K562 (cell line): ENCODE data around the gene CDH18. TPM values are rescaled to one million over a fixed set of nuclear protein-coding genes. Genes with fewer than 3 reads are reported as not detected.

ENCODE experiments used
- ATAC-seq: fragments of 200-7000 bp; cut with Tn5 transposase; 3 replicates; pipeline ENCODE4 v1.9.1; 2020; ENCODE audit warnings: moderate library complexity
- BruUV-seq: library from RNA; stranded (reverse); fragments of 400-500 nt; replicated peaks from 2 replicates; lab custom pipeline; 2021; lab: Mats Ljungman, UMichigan
- CTCF ChIA-PET: fragments of 300-600 bp; formaldehyde crosslinking; extraction: SDS; loops from one replicate; lab custom pipeline; 2021; ENCODE audit warnings: low intra/inter-chr PET ratio; lab: Yijun Ruan, JAX
- POLR2A ChIA-PET: fragments of 300-600, 350-650 bp; sonication (Branson Sonifier 250); formaldehyde crosslinking; extraction: SDS; loops from one replicate; lab custom pipeline; 2021; ENCODE audit warnings: antibody characterized with exemption, inconsistent platforms; lab: Yijun Ruan, JAX
- DNase-seq, 4 experiments: peaks; one replicate each; pipeline versions ENCODE4 v3.0.0 to v3.0.0-alpha.2; 2011 to 2018; ENCODE audit warnings: low spot score in 3 of 4, mixed read lengths in 3 of 4; ENCODE audit errors: extremely low read depth in 1 of 4
- FAIRE-seq: peaks from 2 replicates; lab custom pipeline; 2011; peaks lifted over from hg19 to GRCh38; lab: Jason Lieb, UNC
- H2AFZ ChIP-seq: 2 replicates; pipeline ENCODE4 v1.6.0; 2011; ENCODE audit warnings: low read depth, low read length, control low read depth, inconsistent platforms
- H3K27ac ChIP-seq: fragments of 200-600 bp; 3 replicates; pipeline ENCODE4 v1.8.0; 2011; ENCODE audit warnings: low read depth, mild to moderate bottlenecking, control low read depth, inconsistent platforms, low read length, moderate library complexity, mixed read lengths; ENCODE audit errors: extremely low read depth
- H3K27me3 ChIP-seq, 2 experiments: fragments of 300-600 bp in 1 of 2; 2 replicates in 1 of 2; 3 replicates in 1 of 2; pipeline versions ENCODE4 v1.6.0 to v1.8.0; 2011; ENCODE audit warnings: inconsistent platforms in 2 of 2, low read length in 2 of 2, mild to moderate bottlenecking in 1 of 2, mixed read lengths in 1 of 2, moderate library complexity in 1 of 2; ENCODE audit not compliant: control insufficient read depth in 2 of 2, insufficient read depth in 2 of 2
- H3K36me3 ChIP-seq: fragments of 300-600 bp; 3 replicates; pipeline ENCODE4 v1.8.0; 2011; ENCODE audit warnings: mild to moderate bottlenecking, low read length, inconsistent platforms; ENCODE audit not compliant: control insufficient read depth, insufficient read depth
- H3K4me1 ChIP-seq, 2 experiments: fragments of 200-600 bp in 1 of 2; replicated peaks in 1 of 2; 2 replicates in 1 of 2; 3 replicates in 1 of 2; pipeline versions ENCODE4 v1.5.1 to v1.8.0; 2011; ENCODE audit warnings: inconsistent platforms in 2 of 2, low read length in 2 of 2, mild to moderate bottlenecking in 1 of 2, mixed read lengths in 1 of 2, moderate library complexity in 1 of 2; ENCODE audit not compliant: control insufficient read depth in 2 of 2, insufficient read depth in 2 of 2
- H3K4me2 ChIP-seq: 2 replicates; pipeline ENCODE4 v1.6.1; 2011; ENCODE audit warnings: low read length, control low read depth, inconsistent platforms, mixed read lengths; ENCODE audit not compliant: insufficient read depth
- H3K4me3 ChIP-seq: fragments of 200-600 bp; sonication (generic), shearing (Covaris generic); 2 replicates; pipeline ENCODE4 v1.5.1; 2016; ENCODE audit warnings: control low read depth, inconsistent platforms
- H3K79me2 ChIP-seq: fragments of 200-600 bp; 3 replicates; pipeline ENCODE4 v1.8.0; 2011; ENCODE audit warnings: low read length, inconsistent platforms; ENCODE audit not compliant: control insufficient read depth, insufficient read depth
- H3K9ac ChIP-seq, 2 experiments: 2 replicates each; pipeline versions ENCODE4 v1.6.0 to v1.6.1; 2011; ENCODE audit warnings: low read depth in 2 of 2, low read length in 2 of 2, control low read depth in 1 of 2, inconsistent platforms in 1 of 2, mild to moderate bottlenecking in 1 of 2, mixed read lengths in 1 of 2; ENCODE audit not compliant: insufficient read depth in 1 of 2
- H3K9me1 ChIP-seq: one replicate; pipeline ENCODE4 v1.6.0; 2011; ENCODE audit warnings: inconsistent platforms, mild to moderate bottlenecking, low read length, moderate library complexity; ENCODE audit not compliant: control insufficient read depth, insufficient read depth
- H3K9me3 ChIP-seq: replicated peaks from 2 replicates; pipeline ENCODE4 v1.5.1; 2011; ENCODE audit warnings: low read depth, low read length, inconsistent platforms; ENCODE audit not compliant: control insufficient read depth, insufficient read depth
- H4K20me1 ChIP-seq: replicated peaks from 2 replicates; pipeline ENCODE4 v1.6.1; 2011; ENCODE audit warnings: low read length, inconsistent platforms, mixed read lengths; ENCODE audit not compliant: control insufficient read depth, insufficient read depth
- FOSL1 ChIP-seq: fragments of 200-800 bp; sonication (Bioruptor generic); conservative IDR thresholded peaks from 2 replicates; pipeline ENCODE4 v1.6.1; 2016; ENCODE audit warnings: missing genetic modification characterization, missing compliant biosample characterization
- TAF15 ChIP-seq: fragments of 200-400 bp; formaldehyde crosslinking; IDR thresholded peaks from 2 replicates; pipeline ENCODE4 v1.6.1; 2017; ENCODE audit warnings: mild to moderate bottlenecking, low read depth, low read length, moderate library complexity
- WGBS: fragments of 100-300 bp; shearing (Covaris generic); methylation state at CpG from one replicate; pipeline ENCODE4 v1.1.6; 2016; ENCODE audit warnings: low coverage, mixed read lengths; ENCODE audit not compliant: insufficient coverage; ENCODE audit errors: missing lambda C conversion rate; 5-methylcytosine and 5-hydroxymethylcytosine counted together
- in situ Hi-C: fragments of 300-500 bp; cut with MboI; formaldehyde crosslinking; loops from 4 replicates; pipeline ENCODE4 v1.15.0; 2018; ENCODE audit warnings: inconsistent platforms, mixed read lengths
- intact Hi-C: fragments of 100-400 bp; cut with micrococcal nuclease; formaldehyde crosslinking; loops from 2 replicates; pipeline ENCODE4 v1.14.2; 2022
- polyA plus RNA-seq, 8 experiments: library from polyadenylated mRNA; depleted of rRNA in 4 of 8; stranded (reverse) in 5 of 8; unstranded in 3 of 8; fragments of >200 nt; fragmentation: Nextera tagmentation in 2 of 8; fragmentation: Illumina TruSeq in 1 of 8; extraction: Ambion mirVana in 2 of 8; extraction: Trizol in 1 of 8; gene quantifications; 2 replicates each; pipeline versions ENCODE4 v1.2.1 to v1.2.3, GENCODE V29; 2011 to 2014; ENCODE audit warnings: inconsistent platforms in 1 of 8, missing spikeins in 1 of 8
- total RNA-seq, 7 experiments: library from RNA; depleted of rRNA in 6 of 7; stranded (reverse); fragments of >200 nt in 6 of 7; fragmentation: Illumina TruSeq in 2 of 7; extraction: Trizol in 2 of 7; gene quantifications; 2 replicates each; pipeline versions ENCODE4 v1.2.1 to v1.2.3, GENCODE V29; 2011 to 2021; ENCODE audit warnings: low replicate concordance in 1 of 7
- TF ChIP-seq, protein P1 (sequence below), 2 experiments: IDR thresholded peaks; 2 replicates each; pipeline ENCODE4 v1.6.1; 2012; ENCODE audit warnings: improper control_type of control experiment in 2 of 2, low read depth in 2 of 2, low read length in 2 of 2, borderline replicate concordance in 1 of 2

The CDH18 gene
- total and polyA plus RNA-seq, 9 of the 15 experiments (the other 6 are each of a cell fraction or from before 2014, with no cell fraction given): 0.18 to 1.4 (median 0.31) TPM

- in situ Hi-C loops: no loop called here
- 3% methylated on average over 8 of the region's 8 CpGs for WGBS
- no peak overlapping the region for H3K27ac ChIP-seq
- CTCF ChIA-PET: no interaction called here
- no peak for ATAC-seq
- FAIRE-seq: no peak
- no peak overlapping the region for H3K4me3 ChIP-seq
- no peaks in the 10 kb centered on the region for H3K36me3 ChIP-seq
- DNase-seq: no peak
- H3K9ac ChIP-seq: no peak overlapping the region
- POLR2A ChIA-PET: no interaction called here
- BruUV-seq: no TSS peak
- no peaks in the 10 kb centered on the region for H3K27me3 ChIP-seq
- no peak overlapping the region for H2AFZ ChIP-seq
- no peaks in the 10 kb centered on the region for H3K4me1 ChIP-seq
- no peaks in the 10 kb centered on the region for H3K79me2 ChIP-seq
- no peaks in the 10 kb centered on the region for H3K9me3 ChIP-seq
- TF ChIP-seq TAF15 (no peak), FOSL1 (tag) (peak; percentile 53)
- TF ChIP-seq, protein P1, sequence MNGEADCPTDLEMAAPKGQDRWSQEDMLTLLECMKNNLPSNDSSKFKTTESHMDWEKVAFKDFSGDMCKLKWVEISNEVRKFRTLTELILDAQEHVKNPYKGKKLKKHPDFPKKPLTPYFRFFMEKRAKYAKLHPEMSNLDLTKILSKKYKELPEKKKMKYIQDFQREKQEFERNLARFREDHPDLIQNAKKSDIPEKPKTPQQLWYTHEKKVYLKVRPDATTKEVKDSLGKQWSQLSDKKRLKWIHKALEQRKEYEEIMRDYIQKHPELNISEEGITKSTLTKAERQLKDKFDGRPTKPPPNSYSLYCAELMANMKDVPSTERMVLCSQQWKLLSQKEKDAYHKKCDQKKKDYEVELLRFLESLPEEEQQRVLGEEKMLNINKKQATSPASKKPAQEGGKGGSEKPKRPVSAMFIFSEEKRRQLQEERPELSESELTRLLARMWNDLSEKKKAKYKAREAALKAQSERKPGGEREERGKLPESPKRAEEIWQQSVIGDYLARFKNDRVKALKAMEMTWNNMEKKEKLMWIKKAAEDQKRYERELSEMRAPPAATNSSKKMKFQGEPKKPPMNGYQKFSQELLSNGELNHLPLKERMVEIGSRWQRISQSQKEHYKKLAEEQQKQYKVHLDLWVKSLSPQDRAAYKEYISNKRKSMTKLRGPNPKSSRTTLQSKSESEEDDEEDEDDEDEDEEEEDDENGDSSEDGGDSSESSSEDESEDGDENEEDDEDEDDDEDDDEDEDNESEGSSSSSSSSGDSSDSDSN (IDR thresholded peaks at IDR 0.05; ENCODE audit: borderline replicate concordance in 1 of 2, low read depth in 2 of 2, low read length in 2 of 2): no peak
- no peaks in the 10 kb centered on the region for H3K9me1 ChIP-seq
- intact Hi-C loops: no loop called here
- no peak overlapping the region for H3K4me2 ChIP-seq
- H4K20me1 ChIP-seq: no peaks in the 10 kb centered on the region
These were observed 456.5 kb downstream of the CDH18 start for GRCh38 chr5:19531374-19531952.
